MM.1S (cell line): ENCODE data around the gene TDRD3.

ENCODE experiments used
- DNase-seq: peaks from one replicate; pipeline ENCODE4 v3.0.0-alpha.2; 2015
- H2AFZ ChIP-seq: fragments of 300-600 bp; sonication (generic); 2 replicates; pipeline ENCODE4 v1.6.0; 2016; ENCODE audit warnings: antibody characterized with exemption, low read length
- H3F3A ChIP-seq: fragments of 300-600 bp; sonication (generic); 2 replicates; pipeline ENCODE4 v1.6.1; 2016; ENCODE audit warnings: mild to moderate bottlenecking, antibody characterized with exemption, low read length, moderate library complexity, mixed read lengths; ENCODE audit not compliant: insufficient read depth
- H3K27ac ChIP-seq: fragments of 300-600 bp; sonication (generic); 2 replicates; pipeline ENCODE4 v1.5.1; 2016; ENCODE audit warnings: mild to moderate bottlenecking, low read length
- H3K27me3 ChIP-seq: fragments of 300-600 bp; sonication (generic); replicated peaks from 2 replicates; pipeline ENCODE4 v1.6.0; 2016; ENCODE audit warnings: low read length; ENCODE audit not compliant: insufficient read depth
- H3K36me3 ChIP-seq: fragments of 300-600 bp; sonication (generic); replicated peaks from 2 replicates; pipeline ENCODE4 v1.6.1; 2016; ENCODE audit warnings: mild to moderate bottlenecking, low read length, mixed read lengths; ENCODE audit not compliant: insufficient read depth
- H3K4me1 ChIP-seq: fragments of 300-600 bp; sonication (generic); 2 replicates; pipeline ENCODE4 v1.6.1; 2016; ENCODE audit warnings: low read length, mixed read lengths
- H3K4me2 ChIP-seq: fragments of 300-600 bp; sonication (generic); 2 replicates; pipeline ENCODE4 v1.6.0; 2016; ENCODE audit warnings: low read depth, low read length
- H3K4me3 ChIP-seq: fragments of 300-600 bp; sonication (generic); 2 replicates; pipeline ENCODE4 v1.5.1; 2016; ENCODE audit warnings: low read length, mixed read lengths
- H3K79me2 ChIP-seq: fragments of 300-600 bp; sonication (generic); 2 replicates; pipeline ENCODE4 v1.6.1; 2016; ENCODE audit warnings: mixed run types, low read length, mixed read lengths
- H3K9ac ChIP-seq: fragments of 300-600 bp; sonication (generic); 2 replicates; pipeline ENCODE4 v1.6.1; 2016; ENCODE audit warnings: low read length, mixed read lengths
- H3K9me2 ChIP-seq: fragments of 300-600 bp; sonication (generic); replicated peaks from 2 replicates; pipeline ENCODE4 v1.6.1; 2016; ENCODE audit warnings: mild to moderate bottlenecking, low read length, mixed read lengths; ENCODE audit not compliant: insufficient read depth
- H3K9me3 ChIP-seq: fragments of 300-600 bp; sonication (generic); replicated peaks from 2 replicates; pipeline ENCODE4 v1.6.1; 2016; ENCODE audit warnings: mild to moderate bottlenecking, low read length, mixed read lengths; ENCODE audit not compliant: insufficient read depth
- H4K20me1 ChIP-seq: fragments of 300-600 bp; sonication (generic); 2 replicates; pipeline ENCODE4 v1.6.1; 2016; ENCODE audit warnings: mild to moderate bottlenecking, low read length, moderate library complexity, mixed read lengths; ENCODE audit not compliant: insufficient read depth
- EZH2 ChIP-seq: fragments of 300-600 bp; sonication (generic); optimal IDR thresholded peaks from 2 replicates; pipeline ENCODE3; 2017; ENCODE audit warnings: low read depth, mild to moderate bottlenecking, antibody characterized with exemption, low read length, mixed read lengths
- EZH2phosphoT487 ChIP-seq: fragments of 300-600 bp; sonication (generic); IDR thresholded peaks from 2 replicates; pipeline ENCODE4 v1.6.1; 2018; ENCODE audit warnings: antibody characterized with exemption, low read length
- TF ChIP-seq, protein P1 (sequence below): fragments of 300-600 bp; sonication (generic); IDR thresholded peaks from 2 replicates; pipeline ENCODE4 v1.5.1; 2016; ENCODE audit warnings: antibody characterized with exemption, low read length, mixed read lengths

Gene TDRD3

DNA sequence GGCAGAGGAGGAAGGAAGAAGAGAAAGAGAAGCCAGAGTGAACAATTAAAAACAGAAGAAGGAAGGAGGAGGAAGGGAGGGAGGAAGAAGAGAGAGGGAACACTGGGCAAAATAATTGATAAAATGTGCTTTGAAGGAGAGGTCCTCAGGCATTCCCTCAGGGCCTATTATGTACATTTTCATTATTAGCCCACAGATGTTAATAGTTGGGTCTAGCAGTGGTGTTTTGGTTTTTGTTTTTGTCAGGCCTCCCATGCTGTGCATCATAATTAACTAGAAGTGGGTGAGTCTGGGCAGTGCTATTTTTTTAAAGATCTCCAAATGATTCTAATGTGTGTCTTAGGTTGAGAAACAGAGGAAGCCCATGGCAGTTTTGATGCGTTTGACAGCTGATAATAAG, 178.1 kb downstream of the TDRD3 start:
- no peak for DNase-seq
- no peaks in the 10 kb centered on the region for H3K36me3 ChIP-seq
- TF ChIP-seq EZH2phosphoT487 (no peak), EZH2 (no peak)
- TF ChIP-seq, protein P1, sequence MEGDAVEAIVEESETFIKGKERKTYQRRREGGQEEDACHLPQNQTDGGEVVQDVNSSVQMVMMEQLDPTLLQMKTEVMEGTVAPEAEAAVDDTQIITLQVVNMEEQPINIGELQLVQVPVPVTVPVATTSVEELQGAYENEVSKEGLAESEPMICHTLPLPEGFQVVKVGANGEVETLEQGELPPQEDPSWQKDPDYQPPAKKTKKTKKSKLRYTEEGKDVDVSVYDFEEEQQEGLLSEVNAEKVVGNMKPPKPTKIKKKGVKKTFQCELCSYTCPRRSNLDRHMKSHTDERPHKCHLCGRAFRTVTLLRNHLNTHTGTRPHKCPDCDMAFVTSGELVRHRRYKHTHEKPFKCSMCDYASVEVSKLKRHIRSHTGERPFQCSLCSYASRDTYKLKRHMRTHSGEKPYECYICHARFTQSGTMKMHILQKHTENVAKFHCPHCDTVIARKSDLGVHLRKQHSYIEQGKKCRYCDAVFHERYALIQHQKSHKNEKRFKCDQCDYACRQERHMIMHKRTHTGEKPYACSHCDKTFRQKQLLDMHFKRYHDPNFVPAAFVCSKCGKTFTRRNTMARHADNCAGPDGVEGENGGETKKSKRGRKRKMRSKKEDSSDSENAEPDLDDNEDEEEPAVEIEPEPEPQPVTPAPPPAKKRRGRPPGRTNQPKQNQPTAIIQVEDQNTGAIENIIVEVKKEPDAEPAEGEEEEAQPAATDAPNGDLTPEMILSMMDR: no peak
- no peaks in the 10 kb centered on the region for H4K20me1 ChIP-seq
- H3K79me2 ChIP-seq: no peaks in the 10 kb centered on the region
- no peaks in the 10 kb centered on the region for H3K4me1 ChIP-seq
- no peaks in the 10 kb centered on the region for H3F3A ChIP-seq
- no peak overlapping the region for H3K9ac ChIP-seq
- no peaks in the 10 kb centered on the region for H3K9me2 ChIP-seq
- no peak overlapping the region for H2AFZ ChIP-seq
- no peak overlapping the region for H3K4me3 ChIP-seq
- H3K27me3 ChIP-seq: no peaks in the 10 kb centered on the region
- no peak overlapping the region for H3K4me2 ChIP-seq
- no peaks in the 10 kb centered on the region for H3K9me3 ChIP-seq
- no peak overlapping the region for H3K27ac ChIP-seq

- DNase-seq: no peak
- TF ChIP-seq, protein P1: no peak
- TF ChIP-seq EZH2 (no peak), EZH2phosphoT487 (no peak)
- no peaks in the 10 kb centered on the region for H3K9me2 ChIP-seq
- H3K36me3 ChIP-seq: no peaks in the 10 kb centered on the region
- H3K79me2 ChIP-seq: no peaks in the 10 kb centered on the region
- no peaks in the 10 kb centered on the region for H3K9me3 ChIP-seq
- H3K9ac ChIP-seq: no peak overlapping the region
- H3K4me3 ChIP-seq: no peak overlapping the region
- H3K4me2 ChIP-seq: no peak overlapping the region
- no peaks in the 10 kb centered on the region for H4K20me1 ChIP-seq
- H3K4me1 ChIP-seq: no peaks in the 10 kb centered on the region
- H2AFZ ChIP-seq: no peak overlapping the region
- no peaks in the 10 kb centered on the region for H3K27me3 ChIP-seq
- no peak overlapping the region for H3K27ac ChIP-seq
- H3F3A ChIP-seq: no peaks in the 10 kb centered on the region
Measured at GRCh38 chr13:60577761-60578160, 180.7 kb downstream of the TDRD3 start.

DNA sequence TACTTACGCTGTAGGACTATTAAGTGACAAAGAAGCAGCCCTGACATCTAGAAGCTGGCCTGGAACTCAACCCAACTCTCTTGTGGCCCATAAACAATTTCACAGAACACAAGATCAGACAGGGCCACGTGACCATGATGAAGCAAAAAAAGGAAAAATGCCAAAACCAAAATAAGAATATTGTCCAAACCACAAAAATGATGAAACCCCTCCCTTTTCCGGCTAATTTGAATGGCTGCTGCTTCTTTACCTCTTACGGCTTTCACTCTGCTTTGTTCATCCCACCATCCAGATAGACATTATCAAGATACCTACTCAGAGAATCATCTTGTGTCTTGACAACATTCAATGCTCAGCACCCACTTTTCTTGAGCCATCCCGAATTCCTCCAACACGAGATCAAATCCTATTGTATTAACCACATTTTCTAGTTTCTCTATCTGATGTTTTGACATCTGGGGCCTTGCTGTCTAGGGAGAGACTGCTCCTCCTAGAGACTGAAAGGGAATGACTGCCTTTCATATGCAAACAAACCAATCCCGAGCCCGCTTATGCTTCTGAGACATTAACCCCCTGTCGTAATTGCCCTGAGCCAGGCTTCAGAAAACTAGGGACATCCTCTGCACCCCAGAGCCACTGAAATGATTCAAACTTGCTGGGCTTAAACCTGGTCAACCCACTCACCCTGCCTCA, 186.3 kb downstream of the TDRD3 start:
- no peaks in the 10 kb centered on the region for H3K27me3 ChIP-seq
- no peak for DNase-seq
- TF ChIP-seq EZH2phosphoT487 (no peak), EZH2 (no peak)
- TF ChIP-seq, protein P1: no peak
- no peaks in the 10 kb centered on the region for H4K20me1 ChIP-seq
- H3K36me3 ChIP-seq: no peaks in the 10 kb centered on the region
- H3K9me2 ChIP-seq: no peaks in the 10 kb centered on the region
- H3K4me2 ChIP-seq: no peak overlapping the region
- no peak overlapping the region for H3K9ac ChIP-seq
- H3K27ac ChIP-seq: no peak overlapping the region
- no peak overlapping the region for H3K4me3 ChIP-seq
- H3F3A ChIP-seq: no peaks in the 10 kb centered on the region
- H3K9me3 ChIP-seq: no peaks in the 10 kb centered on the region
- no peaks in the 10 kb centered on the region for H3K79me2 ChIP-seq
- H2AFZ ChIP-seq: no peak overlapping the region
- H3K4me1 ChIP-seq: no peaks in the 10 kb centered on the region
